Stimulated activated CD4-positive, alpha-beta T cell treated with anti-CD3 and anti-CD28 coated beads, Interleukin-1b, Interleukin-23, amount 100 ng/mL, for 4 hours (primary cell): ENCODE measurements around the gene ADAMTSL2.

Source experiments
- DNase-seq, 2 donors: peaks; one replicate each; pipeline ENCODE4 v3.0.0-alpha.2; 2020; ENCODE audit warnings: low read depth in 2 of 2

The ADAMTSL2 gene

GRCh38 chr9:133575186-133576030 is 40.9 kb downstream of the ADAMTSL2 start:
- DNase-seq: no peak

- DNase-seq: no peak
These were observed 41.7 kb downstream of the ADAMTSL2 start for GRCh38 chr9:133576031-133576874.

GRCh38 chr9:133576875-133577736 is 42.6 kb downstream of the ADAMTSL2 start:
- no peak for DNase-seq

- DNase-seq: no peak
These were observed 43.2 kb downstream of the ADAMTSL2 start for GRCh38 chr9:133577737-133578112.

- DNase-seq: no peak
These were observed 44.3 kb downstream of the ADAMTSL2 start for GRCh38 chr9:133578524-133579441.

- no peak for DNase-seq
These were observed 45.3 kb downstream of the ADAMTSL2 start for GRCh38 chr9:133579601-133580418.

- DNase-seq: no peak
These were observed 45.9 kb downstream of the ADAMTSL2 start for GRCh38 chr9:133580419-133580738.

GRCh38 chr9:133581011-133581410 is 46.5 kb downstream of the ADAMTSL2 start:
- DNase-seq: no peak

GRCh38 chr9:133581513-133582343 is 47.2 kb downstream of the ADAMTSL2 start:
- DNase-seq: no peak

- no peak for DNase-seq
These were observed 48.1 kb downstream of the ADAMTSL2 start for GRCh38 chr9:133582501-133583045.

- no peak for DNase-seq
These were observed 48.6 kb downstream of the ADAMTSL2 start for GRCh38 chr9:133583111-133583510.

GRCh38 chr9:133583586-133583985 is 49.1 kb downstream of the ADAMTSL2 start:
- no peak for DNase-seq

- DNase-seq: no peak
These were observed 49.7 kb downstream of the ADAMTSL2 start for GRCh38 chr9:133584167-133584558.

GRCh38 chr9:133584559-133585476 is 50.3 kb downstream of the ADAMTSL2 start:
- DNase-seq: no peak

- DNase-seq: no peak
These were observed 51.2 kb downstream of the ADAMTSL2 start for GRCh38 chr9:133585481-133586351.

GRCh38 chr9:133587051-133587450 is 52.5 kb downstream of the ADAMTSL2 start:
- DNase-seq: no peak

GRCh38 chr9:133587466-133587865 is 53.0 kb downstream of the ADAMTSL2 start:
- no peak for DNase-seq
